HG02623 (cell line): ENCODE results near the gene ULK4.
"Not testable (repeated sequence)": the region's sequence is repeated elsewhere in the genome, so short reads cannot be mapped to it uniquely, and the experiment has no call there.

ENCODE experiments used
- ATAC-seq: cut with Tn5 transposase; IDR thresholded peaks from one replicate; pipeline ENCODE4 v1.9.1; 2021; ENCODE audit warnings: moderate library complexity; ENCODE audit not compliant: unreplicated experiment

The ULK4 gene

DNA sequence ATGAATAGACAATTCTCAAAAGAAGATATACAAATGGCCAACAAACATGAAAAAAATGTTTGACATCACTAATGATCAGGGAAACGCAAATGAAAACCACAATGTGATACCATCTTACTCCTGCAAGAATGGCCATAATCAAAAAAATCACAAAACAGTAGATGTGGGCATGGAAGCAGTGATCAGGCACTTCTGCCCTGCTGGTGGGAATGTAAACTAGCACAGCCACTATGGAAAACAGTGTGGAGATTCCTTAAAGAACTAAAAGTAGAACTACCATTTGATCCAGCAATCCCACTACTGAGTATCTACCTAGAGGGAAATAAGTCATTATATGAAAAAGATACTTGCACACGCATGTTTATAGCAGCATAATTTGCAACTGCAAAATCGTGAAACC, 677.0 kb downstream of the ULK4 start:
- ATAC-seq: not testable (repeated sequence)

DNA sequence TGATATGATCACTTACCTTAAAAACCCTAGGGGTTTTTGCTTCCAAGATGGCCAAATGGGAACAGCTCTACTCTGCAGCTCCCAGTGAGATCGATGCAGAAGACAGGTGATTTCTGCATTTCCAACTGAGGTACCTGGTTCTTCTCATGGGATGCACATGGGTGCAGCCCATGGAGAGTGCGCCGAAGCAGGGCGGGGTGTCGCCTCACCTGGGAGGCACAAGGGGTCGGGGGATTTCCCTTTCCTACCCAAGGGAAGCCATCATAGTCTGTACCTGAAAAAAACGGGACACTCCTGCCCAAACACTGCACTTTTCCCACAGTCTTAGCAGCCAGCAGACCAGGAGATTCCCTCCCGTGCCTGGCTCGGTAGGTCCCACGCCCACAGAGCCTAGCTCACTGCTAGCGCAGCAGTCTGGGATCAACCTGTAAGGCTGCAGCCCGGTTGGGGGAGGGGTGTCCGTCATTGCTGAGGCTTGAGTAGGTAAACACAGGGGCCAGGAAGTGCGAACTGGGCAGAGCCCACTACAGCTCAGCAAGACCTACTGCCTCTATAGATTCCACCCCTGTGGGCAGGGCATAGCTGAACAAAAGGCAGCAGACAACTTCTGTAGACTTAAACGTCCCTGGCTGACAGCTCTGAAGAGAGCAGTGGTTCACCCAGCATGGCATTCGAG, 684.0 kb downstream of the ULK4 start:
- ATAC-seq: no peak

DNA sequence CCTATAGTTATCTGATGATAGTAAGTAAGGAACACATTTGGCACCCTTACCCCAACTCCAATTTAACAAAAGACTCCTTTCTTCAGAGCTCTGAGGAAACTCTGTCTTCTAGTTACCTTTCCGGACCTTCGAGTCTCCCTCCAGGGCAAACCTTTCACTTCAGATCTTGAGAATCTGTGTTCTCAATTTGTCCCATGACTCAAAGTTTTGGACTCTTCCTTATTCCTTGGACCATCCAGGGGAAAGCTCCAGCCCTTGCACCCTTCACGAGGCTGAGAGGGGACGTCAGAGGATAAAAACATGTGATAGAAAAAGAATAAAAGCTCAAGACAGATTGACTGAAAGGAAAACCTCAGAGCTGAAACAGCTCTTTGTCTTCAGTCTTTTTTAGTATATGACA, 685.7 kb downstream of the ULK4 start:
- ATAC-seq: no peak

DNA sequence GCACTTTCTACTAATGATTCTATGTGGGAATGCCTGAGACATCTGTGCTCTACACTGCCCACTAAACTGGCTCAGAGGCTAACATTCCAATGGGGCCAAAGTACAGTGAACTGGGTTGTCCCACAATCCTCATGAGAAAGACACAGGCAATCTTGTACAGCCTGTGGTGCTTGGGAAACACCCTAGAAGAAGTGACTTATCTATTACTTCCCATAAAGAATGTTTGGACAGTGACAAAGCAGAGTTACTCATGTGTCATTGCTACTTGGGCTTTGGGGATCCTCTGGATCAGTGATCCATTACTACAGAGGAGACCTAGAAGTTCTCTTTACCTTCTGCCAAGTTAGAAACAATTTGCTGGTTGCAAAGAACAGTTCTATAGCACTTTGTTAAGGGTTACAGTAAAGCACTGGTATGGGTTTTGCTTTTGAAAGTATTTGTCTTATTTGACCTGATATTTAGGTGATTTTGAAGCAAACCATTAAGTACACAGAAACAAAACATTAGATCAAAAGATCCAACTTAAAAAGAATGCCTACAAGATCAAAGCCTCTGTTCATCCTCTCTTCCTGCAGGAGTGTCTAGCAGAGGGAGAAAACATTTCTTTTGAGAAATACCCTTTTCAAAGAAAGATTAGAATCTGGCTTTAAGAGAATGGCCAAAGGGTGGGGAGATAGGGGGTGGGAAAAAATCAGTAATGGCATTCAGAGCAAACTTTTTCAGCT, 686.8 kb downstream of the ULK4 start:
- ATAC-seq: no peak

DNA sequence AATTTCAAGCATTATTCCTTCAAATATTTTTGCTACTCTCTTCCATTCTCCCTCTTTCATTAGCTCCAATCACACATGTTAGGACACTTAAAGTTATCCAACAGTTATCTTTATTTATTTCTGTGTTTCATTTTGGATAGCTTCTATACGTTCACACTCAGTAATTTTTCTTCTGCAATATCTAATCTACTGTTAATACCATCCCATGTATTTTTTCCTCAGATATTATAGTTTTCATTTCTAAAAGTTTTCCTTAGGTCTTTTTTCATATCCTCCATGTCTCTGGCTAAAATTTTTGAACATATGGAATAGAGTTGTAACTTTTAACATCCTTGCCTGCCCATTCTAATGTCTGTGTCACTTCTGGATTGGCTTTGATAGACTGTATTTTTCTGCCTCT, 689.2 kb downstream of the ULK4 start:
- no peak for ATAC-seq

DNA sequence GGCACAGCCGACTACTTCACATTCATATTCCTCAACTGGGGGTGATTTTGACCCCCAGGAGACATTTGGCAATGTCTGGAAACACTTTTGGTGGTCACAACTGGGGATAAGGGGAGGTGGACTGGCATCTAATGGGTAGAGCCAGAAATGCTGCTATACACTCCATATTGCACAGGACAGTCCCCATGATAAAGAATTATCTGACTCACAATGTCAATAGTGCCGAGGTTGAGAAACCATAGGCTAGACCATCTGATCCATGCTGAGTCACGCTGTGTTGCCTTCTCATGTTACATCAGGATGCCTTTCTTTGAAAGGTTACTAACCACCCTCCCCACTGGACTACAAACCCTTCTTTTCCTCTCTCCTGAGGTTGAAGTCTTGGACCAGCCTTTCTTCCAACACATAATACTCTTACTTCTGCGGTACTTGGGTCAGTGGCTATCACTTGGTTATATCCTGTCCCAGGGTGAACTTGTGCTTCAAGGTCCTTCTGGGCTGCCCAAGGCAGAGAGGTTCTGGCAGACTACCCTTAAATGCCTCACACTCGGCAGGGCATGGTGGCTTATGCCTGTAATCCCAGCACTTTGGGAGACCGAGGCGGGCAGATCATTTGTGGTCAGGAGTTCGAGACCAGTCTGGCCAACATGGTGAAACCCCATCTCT, 693.8 kb downstream of the ULK4 start:
- no peak for ATAC-seq

DNA sequence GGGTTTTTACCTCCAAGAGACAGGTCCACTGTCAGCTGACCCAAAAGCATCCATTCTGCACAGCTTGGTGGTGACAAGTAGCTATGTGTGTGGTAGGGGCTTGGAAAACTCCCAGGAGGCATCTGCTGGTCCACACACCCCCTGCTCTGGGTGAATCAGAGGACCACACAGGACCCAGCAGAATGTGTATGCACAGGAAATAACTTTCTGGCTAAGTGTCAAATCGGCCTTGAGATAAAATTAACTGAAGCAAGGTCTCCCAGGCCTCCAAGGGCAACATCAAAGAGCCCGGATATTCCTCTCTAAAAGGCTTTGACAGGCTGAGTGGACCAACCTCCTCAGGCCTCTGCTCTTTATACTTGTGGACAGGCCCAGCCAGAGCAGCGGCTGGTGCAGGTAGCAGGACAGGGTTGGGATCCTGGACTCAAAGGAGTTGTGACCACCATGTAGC, 696.1 kb downstream of the ULK4 start:
- no peak for ATAC-seq

DNA sequence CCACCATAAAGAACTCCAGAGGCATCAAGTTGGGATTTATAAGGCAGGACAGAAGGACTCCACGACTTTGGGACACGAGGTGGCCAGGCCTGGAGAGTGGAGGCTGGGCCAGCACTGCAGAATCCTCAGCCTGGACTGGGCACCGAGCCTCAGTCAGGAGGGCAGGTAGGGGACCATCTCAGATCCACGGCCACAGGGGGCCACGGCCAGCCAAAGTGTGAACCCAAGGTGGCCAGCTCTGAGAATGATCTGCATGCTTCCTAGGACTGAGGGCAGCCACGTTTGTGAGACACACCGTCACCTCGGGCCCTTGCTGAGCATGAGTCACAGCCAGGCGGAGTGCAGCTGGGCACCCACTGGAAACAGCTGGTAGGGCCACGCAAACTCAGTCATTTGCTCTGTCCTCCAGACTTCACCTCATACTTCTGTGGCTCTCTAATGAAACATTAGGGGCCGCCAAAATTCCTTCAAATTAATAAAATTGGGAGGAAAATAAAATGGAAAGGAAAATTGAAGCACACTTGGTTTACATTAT, 696.8 kb downstream of the ULK4 start:
- ATAC-seq: no peak

DNA sequence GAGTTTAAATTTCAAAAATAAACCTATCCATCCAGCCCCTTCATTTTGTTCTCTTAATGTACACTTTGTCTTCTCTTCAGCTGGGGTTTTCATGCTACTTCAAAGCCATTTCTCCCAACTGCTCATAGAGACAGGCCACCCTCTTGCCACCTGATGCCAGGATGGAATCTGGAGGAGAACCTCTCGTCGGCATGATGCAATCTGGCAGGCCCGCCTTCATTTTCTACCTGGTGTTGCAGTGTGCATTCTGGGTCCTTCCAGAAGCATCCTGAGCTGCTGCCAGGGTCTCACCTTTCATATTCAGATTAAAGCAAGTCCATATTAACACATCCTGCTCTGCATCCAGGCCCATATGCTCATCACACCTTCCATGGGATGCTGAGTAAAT, 701.8 kb downstream of the ULK4 start:
- no peak for ATAC-seq

DNA sequence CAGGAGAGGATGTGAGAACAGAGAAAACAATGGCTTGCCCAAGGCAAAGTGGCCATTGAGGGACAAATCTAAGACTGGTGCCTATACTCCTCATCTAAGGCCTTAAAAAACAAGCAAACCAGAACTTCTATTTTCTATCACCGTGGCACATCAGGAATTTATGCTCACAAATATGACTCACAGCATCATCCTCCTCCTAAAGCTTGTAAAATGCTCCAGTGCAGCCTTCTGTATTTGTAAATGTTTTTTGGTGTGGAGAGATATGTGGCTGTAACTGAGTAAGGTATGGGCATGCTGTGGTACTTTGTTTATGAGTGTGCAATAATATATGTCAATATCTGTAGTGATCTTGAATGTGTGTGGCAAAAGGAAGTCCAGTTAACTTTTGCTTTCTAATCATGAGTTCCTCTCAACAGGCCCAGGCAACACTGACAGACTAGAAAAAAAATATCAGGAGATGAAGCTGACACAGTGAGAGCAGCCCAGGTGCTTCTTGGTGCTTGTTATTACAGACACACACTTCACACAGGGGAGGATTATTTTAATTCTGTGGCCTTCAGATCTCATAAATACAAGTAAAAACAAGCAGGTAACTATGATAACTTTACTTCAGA, 702.3 kb downstream of the ULK4 start:
- no peak for ATAC-seq

DNA sequence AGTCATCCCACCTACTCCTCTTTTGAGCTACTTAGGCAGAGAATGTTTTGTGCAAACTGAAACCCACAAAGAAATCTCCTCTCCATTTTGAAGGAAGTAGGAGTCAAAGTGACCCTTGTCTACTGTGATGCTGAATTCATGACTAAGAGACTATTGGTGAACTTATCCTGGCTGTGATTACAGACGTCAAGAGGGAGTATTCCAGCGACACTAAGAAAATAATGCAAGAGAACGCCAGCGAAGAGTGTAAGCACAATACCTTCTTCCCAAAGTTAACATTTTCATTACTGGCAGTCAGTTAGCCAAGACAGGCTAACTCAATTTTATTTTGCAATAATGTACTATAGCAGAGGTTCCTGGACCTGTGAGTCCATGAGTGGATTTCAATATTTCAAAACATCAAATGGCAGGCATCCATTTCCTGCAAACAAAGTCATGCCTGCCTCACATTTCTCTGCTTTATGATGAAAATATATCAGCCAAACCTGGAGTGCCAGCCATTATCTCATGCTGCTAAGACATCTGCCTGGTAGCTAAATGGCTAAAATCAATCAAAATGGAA, 703.6 kb downstream of the ULK4 start:
- no peak for ATAC-seq

DNA sequence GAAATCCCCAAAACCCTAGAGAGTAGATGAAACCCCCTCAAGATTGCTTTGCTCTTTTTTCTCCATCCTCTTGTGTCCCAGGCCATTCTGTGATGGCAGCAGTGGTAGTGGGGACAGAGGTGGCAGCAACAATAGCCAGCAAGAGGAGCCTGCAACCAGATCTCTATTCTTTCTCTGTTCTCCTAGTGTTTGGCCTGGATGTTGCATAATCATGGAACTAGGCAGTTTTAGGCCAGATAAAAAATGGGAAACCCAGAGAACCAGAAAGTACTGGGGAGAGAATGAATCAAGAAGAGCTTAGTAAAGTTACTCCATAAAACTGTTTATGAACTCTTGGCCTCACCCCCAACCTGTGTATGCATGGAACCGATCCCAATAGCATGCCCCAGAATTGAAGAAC, 710.3 kb downstream of the ULK4 start:
- no peak for ATAC-seq

DNA sequence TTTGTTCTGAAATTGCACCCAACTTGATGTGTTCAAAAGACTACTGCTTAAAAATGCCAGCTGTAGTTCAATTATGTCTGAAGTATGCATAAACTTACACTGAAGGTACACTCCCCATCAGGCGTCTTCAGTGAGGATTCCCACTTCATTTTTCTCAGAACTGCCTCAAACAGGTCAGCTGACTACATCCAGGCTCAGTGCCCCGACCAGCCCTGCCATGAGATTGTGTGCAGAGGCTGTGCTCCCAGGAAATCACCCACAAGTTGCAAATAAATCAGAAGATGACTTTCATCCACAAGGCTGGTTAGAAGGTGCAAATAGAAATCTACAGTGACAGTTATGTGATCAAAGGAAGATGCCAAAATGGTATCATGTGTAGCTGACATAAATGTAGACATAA, 711.1 kb downstream of the ULK4 start:
- no peak for ATAC-seq

DNA sequence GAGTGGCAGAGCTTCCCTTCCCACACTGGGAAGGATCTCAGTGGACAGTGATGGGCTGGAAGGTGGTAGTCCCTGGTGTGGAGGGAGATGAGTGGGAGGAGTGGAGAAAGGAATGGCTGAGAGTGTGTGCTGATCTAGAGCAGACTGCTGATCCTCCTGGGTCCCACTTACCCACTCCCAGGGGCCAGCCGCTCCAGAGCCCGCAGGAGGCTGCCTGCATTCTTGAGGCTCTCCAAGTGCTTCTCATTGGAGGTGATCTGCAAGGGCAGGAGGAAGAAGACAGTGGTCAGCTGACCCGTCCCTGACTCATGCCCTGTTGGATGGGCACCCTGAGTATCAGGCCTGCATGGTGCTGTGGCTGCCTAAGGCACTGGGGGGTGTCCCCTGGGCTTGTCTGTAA, 712.6 kb downstream of the ULK4 start:
- ATAC-seq: no peak

DNA sequence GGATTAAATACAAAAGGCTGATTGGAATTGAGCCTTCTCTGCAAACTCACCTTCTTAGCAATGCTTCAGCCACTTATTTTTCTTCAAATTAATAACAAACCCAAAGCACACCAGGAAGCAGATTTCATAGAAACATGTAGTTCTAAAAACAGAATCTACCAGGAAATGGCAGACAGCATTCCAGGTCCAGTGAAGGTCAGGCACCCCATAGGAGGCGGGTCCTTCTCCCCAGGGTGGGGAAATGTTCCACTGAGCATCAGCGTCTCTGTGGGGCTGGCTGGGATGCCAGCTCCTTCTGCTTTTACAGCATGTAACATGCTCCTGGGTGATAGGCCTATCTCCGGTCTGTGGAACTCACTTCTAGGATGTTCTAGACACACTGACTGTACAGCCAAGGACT, 713.4 kb downstream of the ULK4 start:
- no peak for ATAC-seq

DNA sequence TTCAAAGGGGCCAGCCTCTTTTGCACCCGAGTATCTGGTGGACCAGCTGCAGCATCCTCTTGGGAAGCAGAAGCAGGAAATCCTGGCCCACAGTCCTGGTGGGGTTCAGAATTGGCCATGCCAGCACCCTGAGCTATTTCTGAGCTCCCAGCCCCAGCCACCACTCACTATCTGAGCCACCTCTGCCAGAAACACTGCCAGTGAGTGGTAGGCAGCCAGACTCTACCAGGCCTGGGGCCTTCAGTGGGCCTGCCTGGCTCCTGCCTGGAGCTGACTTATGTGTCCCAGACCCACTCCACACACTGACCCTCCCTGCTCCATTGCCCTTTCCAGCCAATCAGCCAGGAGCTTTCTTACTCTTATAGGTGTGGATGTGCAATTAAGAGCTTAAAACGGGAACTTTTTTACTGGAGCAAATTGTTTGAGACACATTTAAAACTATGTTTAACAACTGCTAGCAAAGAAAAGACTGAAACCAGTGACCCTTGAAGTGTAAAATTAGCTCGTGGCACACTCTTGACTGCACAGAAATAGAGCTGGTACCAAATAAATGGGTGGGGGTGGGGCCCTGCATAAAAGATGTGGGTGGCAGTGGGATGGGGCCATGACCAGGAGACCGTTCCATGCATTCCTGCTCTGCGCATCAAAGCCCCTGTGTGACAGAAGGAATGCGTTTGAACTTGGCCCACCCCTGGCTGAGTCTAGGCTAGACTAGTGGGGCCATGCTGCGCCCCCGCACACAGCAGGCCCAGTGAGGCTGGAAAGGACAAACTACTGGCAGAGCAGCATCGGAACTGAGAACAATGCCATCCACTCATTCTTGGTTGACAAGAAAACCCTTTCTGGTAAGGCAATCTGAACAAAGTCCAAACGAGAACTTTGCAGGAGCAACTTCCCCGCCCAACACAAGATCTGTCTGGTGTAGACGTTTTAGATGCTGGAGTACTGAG, 714.6 kb downstream of the ULK4 start:
- ATAC-seq: no peak

DNA sequence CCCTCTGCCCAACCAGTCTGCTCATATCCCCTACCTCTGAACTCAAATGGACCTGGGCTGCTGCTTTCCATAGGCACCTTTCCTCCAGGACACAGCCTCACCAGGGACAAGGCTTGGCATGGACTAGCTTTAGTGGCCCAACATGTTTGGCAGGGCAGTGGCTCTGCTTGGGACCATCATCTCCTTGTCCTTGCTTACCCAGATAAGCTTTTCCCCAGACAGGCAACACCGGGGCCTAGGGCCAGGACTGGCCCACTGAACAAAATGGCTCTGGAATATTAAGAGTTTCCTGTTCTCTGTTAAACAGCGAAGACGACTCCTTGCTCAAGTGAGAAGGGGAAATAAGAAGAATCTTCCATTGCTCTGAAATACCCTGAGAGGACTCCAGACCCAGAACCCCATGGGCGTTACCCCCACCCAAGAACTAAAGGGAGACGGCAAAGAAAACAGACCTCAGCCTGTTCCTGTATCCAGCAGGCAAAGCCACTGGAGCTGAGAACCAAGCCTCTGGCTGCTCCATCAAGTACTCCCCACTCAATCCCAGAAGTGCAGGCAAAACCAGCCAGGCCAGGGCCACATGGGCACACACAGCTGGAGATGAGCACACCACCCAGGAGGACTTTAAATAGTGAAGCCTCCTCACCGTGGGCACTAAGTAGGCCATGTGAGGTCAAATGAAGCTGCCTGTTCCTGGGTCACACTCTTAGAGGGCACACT, 717.1 kb downstream of the ULK4 start:
- no peak for ATAC-seq

DNA sequence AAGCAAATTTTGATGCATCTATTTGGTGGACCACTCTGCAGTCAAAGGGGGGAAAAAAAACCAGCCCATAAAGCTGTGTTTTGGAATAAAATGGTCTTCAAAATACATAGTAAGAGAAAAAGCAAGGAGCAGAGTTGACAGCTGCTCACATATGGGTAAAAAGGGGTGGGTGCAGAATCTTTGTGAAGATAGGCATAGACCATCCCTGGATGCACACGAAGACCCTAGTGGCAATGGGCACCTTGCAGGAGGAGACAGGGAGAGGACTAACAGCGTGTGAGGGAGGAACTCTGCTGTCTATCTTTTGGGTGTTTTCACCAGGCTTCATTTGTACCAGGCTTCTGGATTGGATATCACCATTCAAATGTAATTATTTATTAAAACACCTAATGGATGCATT, 718.7 kb downstream of the ULK4 start:
- ATAC-seq: no peak

DNA sequence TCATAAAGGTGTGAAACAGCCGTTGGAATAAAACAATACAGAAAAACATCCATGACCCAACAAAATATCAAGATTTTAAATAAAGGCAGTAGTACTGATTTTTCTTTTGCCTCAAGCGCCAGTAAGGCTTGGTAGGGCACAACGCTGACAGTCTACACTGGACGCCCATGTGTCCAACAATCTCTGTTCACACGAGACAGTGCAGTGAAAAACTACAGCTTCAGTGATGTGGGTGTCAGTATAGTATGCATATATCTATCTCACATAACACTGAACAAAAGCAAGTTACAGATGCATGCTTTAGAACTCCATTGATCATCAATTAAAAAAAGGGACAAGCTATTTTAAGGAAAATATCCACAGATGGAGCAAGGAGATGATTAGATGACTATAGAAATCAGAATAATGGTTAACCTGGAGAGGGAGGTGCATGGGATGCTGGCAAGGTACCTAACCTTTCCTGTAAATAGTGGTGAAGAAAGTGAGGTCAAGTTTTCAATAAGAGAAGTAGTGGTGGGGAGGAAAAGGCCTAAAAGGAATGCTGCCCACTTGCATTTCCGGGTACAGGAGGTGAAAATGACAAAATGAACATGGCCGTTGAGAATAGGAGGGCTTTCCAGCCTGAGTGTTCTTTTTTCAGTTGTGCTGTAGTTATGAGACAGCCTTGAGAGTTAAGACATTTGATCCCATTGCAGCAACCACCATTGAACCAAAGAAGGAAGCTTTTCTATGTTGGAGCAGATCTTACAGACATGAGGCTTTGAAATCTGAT, 719.9 kb downstream of the ULK4 start:
- no peak for ATAC-seq
